ENCODE data around the gene MRPL16.

DNA sequence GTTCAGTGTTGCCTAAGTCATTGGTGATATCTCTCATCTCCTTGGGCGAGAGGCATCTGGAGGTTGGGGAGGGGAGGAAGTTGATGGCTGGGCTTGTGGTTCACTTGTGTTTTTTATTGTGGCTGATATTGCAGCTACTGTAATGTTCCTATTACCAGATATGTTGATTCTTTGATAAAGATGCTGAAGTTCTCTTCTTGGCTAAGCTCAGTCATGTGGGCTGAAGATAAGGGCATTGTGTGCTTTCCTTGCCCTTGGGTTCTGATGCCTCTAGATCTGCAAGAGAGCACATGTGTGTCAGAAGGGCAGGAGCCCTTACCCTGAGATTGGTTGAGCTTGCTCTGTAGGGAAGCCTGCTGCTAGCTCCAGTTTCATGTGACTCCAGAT is 43.4 kb downstream of the MRPL16 start:
- TF ChIP-seq CTCF (conservative IDR thresholded peaks at IDR 0.05; ENCODE audit: low read length) (no peak), EZH2phosphoT487 (IDR thresholded peaks at IDR 0.05; ENCODE audit: borderline replicate concordance, low read depth, low read length) (no peak)
